HTR-8/SVneo (cell line): ENCODE measurements around the gene SBF1.

ENCODE experiments used
- DNase-seq: peaks from one replicate; pipeline ENCODE4 v3.0.0; 2011; ENCODE audit warnings: low spot score, mixed read lengths; ENCODE audit not compliant: insufficient read length
- FAIRE-seq: peaks from 2 replicates; lab custom pipeline; 2011; peaks lifted over from hg19 to GRCh38; lab: Jason Lieb, UNC

Gene SBF1

DNA sequence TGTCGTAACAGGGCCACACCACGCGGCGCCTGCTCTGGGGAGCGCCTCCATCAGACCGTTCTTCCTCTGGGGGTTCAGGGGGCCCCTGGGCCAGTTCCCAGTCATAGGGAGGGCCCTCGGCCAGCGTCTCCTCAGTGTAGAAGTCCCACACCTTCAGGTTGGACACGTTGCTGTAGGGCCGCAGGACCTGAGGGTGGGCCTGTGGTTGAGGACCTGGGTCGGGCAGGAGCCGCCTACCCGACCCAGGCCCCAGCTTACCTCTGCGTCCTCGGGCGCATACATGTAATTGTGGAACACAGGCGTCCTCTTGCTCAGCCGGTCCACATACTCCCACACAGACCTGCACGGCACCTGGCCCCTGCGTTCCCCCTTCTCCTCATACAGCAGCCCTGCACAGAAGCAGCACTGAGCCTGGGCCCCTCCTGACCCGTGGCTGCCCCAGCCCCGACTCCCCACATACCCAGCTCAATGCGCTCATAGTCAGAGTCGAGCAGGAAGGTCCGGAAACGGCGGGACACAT is 20.2 kb downstream of the SBF1 start:
- FAIRE-seq (no peak), DNase-seq (no peak)

- DNase-seq (no peak), FAIRE-seq (no peak)
These were observed 22.2 kb downstream of the SBF1 start for GRCh38 chr22:50452649-50453048.

DNA sequence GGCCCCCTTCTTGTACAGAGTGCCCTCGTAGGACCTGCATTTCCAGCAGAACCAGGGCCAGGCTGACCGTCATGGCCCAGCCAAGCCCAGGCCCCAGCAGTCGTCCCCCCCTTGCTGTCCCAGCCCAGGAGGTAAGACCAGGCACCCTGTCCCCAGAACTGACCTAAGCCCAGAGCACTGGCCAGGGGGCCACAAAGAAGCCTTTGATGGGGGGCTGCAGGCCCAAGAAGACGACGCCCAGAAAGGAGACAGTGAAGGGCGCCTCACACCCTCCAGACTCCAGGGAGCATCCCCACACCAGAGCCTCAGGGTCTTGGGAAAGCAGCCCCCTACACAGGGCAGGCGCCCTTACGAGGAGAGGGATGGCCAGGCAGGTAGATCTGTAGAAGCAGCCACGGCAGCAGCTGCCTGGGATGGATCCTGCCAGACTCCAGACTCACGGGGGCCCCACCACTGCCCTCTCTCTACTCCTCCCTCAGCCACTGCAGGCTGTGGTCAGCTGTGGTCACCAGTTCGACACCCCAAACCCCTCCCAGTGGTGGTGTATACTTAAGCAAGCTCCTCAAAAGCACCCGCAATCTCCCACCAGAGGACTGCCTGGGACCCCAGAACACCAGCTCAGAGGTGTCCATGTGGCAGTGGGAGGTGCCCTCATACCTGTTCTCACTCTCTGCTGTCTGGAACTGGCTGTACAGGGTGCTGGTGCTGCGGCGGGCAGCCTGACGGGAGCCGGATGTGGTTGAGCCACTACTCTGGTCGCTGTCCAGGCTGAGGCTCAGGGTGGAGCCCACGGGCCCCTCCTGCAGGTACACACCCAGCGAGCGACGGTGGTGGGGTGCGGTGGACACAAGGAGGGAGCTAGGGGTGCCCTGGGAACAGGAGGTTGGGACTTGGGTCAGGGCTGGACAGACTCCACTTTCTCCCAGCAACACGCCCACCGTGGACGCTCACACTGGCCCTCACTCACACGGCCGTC is 27.0 kb downstream of the SBF1 start:
- DNase-seq (no peak), FAIRE-seq (no peak)

GRCh38 chr22:50446708-50447575 is 27.9 kb downstream of the SBF1 start:
- DNase-seq (no peak), FAIRE-seq (no peak)

DNA sequence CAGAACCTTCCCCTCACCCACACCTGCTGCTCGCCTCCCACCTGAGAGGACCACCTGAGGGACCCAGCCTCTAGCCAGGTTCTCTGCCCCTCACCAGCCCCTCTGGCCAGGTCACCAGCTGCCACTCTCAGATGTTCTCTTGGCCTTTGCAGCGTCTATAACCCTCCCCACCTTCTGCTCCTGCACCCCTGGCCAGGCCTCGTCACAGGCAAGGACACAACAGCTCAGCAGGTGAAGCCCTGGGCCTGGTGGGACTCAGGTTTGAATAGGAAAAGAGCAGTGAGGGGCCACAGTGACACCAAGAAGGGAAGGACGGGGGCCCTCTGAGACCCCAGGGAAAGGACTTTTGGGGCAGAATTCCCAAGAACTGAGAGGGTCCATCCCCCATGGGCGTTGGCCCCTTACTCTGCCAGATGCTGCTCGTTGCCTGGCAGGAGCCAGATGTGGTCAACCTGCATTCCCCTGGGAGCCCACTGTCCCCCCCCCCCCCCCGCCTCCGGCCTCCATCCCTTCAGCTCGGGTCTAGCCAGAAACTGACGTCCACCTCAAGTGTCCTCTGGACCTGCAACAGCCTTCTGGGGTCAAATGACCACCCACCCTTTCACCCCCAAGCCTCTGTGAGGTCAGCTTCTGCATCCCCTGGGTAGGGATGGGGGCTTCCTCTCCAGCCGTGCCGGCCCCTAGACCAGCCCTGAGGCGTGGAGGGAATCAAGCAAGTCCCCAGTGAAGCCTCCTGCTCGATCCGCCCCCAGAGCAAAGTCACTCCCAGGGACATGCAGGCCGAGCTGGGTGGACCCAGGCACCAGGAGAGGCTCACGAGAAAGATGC is 28.7 kb downstream of the SBF1 start:
- DNase-seq = no peak
- FAIRE-seq = no peak

DNA sequence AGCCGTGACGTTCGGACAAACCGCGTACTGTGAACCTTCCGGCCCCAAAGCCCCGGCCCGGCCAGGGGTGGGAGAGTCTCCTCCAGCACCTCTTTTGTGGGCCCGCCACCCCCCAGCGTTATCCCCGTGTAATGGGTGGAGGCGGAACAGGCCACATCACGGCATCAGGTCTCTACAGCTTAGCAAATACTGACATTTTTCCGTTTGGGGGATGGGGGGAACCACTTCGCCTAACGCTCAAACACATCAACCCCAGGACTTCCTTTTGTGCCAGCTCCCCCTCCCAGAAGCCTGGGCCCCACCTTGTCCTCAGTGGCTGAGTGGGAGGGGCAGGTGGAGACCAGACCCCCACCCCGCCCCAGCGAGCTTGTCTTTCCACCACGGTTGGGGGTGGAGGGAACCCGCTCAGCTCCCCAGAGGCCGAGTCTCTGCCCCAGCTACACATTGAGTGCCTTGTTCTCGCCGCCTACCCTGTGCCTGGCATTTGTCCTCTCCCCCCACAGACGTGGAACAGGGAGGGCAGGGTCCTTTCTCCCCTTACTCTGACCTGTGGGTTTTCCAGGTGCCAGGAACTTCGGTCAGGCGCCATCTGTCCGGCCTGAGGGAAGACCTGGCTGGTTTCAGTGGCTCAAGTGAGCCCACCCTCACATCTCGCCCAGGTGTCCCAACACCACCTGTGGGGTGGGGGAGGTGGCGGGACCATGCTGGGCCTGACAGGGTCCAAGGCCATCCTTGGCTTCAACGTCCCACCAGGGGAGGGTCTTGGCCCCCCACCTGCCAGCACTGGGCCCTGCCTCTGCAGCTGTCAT is 29.6 kb downstream of the SBF1 start:
- no peak for FAIRE-seq
- DNase-seq = no peak

DNA sequence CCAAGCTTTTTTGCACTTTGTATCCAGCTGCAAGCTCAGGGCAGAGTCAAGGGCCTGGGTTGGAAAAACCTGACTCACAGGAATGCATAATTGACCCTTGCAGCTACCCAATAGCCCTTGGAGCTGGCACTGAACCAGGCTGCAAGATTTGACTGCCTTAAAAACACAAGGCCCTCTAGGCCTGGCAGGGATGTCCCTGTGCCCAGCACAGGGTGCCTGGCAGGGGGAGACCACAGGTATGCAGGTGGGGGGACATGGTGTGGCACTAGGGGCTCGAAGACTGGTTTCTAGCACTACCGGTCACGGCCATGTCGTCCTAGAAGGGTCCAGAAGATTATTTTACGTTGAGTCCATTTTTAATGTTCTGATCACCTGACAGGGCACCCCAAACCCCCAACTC is 30.2 kb downstream of the SBF1 start:
- DNase-seq (no peak), FAIRE-seq (no peak)

GRCh38 chr22:50443801-50444625 is 30.8 kb downstream of the SBF1 start:
- DNase-seq (no peak), FAIRE-seq (no peak)

DNA sequence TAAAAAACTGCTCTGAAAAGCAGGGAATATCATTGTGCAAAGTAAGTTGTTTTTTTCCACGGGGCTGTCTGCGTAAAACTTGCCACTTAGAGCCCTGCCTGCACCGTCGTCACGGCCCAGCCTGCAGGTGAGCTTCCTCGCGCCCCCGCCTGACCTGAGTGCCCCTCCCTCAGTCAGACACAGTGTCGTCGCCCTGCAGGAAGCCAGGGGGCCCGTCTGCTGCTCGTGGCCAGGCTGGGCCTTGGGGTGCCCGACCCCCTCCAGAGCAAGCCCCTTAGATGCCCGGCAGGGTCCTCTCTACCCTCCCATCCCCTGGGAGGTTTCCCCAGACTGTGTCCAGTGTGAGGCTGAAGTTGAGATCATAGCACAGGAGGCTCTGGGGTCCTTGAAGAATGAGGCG is 31.6 kb downstream of the SBF1 start:
- no peak for FAIRE-seq
- no peak for DNase-seq

- no peak for FAIRE-seq
- DNase-seq = no peak
These were observed 33.3 kb downstream of the SBF1 start for GRCh38 chr22:50441428-50441993.

DNA sequence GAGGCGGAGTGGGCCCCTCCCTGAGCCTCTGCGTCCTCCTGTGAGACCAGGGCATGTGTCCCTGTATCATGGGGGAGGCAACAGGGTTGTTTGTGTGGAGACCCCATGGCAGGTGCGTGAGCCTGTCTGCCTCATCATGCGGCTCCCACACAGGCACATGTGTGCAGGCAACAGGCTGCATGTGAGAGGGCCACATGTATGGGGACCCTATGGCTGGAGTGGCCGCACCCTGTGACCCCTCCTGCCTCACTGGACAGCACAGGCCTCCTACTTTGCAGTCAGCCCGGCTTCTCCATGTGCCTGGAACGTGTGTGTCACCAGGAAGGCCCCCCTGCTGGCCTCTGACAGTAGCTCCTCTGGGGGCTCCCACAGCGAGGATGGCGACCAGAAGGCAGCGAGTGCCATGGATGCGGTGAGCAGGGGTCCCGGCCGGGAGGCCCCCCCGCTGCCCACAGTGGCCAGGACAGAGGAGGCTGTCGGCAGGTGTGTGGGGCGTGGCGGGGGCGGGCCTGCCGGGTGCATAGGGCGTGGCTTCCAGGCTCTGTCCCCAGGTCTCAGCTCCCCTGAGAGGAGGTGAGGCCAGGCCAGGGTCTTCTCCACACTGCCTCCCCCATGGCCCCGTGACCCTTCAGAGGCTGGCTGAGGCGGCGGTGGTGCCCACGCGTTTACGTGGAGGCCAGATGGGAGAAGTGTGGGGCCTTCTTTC is 34.1 kb downstream of the SBF1 start:
- no peak for FAIRE-seq
- DNase-seq = no peak

- FAIRE-seq (no peak), DNase-seq (no peak)
These were observed 34.9 kb downstream of the SBF1 start for GRCh38 chr22:50439871-50440331.

DNA sequence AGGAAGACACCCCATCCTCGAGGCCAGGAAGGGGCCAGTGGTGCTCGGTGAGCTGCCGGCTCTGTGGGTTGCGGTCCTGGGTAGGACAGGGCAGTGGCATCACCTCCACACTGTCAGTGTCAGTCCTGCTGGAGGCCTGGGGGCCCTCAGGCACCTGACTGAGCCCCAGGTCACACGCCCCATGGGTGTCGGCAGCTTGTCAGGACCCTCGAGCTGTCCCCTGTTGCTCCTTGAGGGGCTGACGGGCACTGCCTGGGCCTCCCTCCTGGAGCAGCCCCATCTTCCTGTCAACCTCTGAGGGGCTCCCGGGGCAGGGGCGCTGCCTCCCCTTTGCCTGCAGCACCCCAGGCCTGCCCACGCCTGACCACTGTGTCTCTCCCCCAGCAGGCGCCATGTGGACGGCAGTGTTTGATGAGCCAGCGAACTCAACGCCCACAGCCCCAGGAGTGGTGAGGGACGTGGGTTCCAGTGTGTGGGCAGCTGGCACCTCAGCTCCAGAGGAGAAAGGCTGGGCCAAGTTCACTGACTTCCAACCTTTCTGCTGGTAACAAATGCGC is 35.4 kb downstream of the SBF1 start:
- FAIRE-seq = no peak
- no peak for DNase-seq

DNA sequence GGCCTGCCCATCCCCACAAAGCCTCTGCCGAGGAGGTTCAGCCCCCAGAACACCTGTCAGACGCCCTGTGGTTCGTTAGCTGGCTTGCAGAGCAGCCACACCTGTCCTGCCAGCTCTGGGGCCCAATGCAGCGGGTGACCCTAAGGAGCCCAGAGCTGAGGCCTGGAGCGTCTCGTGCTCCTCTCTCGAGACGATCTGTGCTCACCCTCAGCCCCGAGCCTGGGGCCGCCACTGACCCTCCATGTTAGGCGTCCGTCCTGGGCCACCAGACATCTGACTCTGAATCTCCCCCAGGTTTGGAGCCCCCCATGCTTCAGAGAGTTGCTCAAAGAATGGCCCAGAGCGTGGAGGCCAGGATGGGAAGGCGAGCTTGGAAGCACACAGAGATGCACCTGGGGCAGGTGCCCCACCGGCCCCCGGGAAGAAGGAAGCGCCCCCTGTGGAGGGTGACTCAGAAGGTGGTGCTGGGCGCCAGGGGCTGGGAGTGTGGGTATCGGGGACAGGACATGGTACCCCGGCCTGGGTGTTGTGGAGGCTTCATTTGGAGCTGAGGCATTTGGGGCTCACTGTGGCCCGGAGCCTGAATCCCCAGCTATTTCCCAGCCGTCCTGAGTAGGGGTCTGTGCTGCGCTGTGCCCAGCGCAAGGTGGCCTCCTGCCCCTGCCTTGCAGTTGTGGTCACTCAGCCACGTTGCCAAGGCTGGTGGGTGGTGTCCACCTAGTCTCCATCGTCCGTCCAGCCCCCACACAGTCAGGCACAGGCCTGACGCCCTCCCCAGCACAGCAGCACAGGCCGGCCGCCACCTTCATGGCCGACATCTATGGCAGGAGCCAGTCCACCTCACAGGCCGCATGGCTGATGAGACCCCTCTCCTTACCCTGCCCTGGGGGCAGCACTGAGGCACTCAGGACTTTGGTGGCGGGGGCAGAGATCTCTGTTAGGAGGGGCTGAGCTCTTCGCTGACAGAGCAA is 36.2 kb downstream of the SBF1 start:
- no peak for FAIRE-seq

DNA sequence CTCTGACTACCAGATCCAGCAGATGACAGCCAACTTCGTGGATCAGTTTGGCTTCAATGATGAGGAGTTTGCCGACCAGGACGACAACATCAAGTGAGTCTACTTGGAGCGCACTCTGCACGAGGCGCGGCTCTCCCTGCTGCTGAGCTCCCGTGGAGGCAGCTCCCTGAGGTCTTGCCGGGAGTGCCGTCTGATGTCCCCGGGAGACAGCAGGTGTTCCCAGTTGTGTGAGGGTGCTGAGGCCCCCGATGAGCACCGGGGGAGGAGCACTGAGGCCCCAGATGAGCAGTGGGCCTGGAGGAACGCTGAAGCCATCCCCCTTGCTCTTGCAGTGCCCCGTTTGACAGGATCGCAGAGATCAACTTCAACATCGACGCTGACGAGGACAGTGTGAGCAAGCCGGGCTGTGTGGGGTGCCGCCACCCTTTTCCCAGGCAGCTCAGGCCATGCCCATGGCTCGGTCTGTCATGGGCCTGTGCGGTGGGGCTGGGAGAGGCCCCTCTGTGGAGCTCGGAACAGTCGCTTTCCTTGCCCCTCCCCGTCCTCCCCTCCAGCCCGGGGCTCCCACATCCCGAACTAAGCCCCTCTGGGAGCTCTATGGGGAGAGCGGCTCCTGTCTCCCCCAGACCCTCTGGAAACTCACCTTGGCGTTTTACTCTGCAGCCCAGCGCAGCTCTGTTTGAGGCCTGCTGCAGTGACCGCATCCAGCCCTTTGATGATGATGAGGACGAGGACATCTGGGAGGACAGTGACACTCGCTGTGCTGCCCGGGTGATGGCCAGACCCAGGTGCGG is 37.1 kb downstream of the SBF1 start:
- FAIRE-seq (no peak), DNase-seq (no peak)

More for the DNA sequence above, 36.2 kb downstream of the SBF1 start:
- DNase-seq = no peak
